ENCODE measurements around the gene NENF. TPM values are rescaled to one million over a fixed set of nuclear protein-coding genes. Genes with fewer than 3 reads are reported as not detected.

NENF gene
- total RNA-seq, 1 donor from 2014 or later = 35.8 TPM

GRCh38 chr1:212428496-212428895 is 4.2 kb upstream of the NENF start:
- Histone ChIP-seq H3K36me3 (ENCODE audit: control insufficient read depth, insufficient read depth, low read length) (no peaks in the 10 kb centered on the region), H3K27me3 (ENCODE audit: control insufficient read depth, insufficient read depth, low read length) (peaks cover 1% of the 10 kb centered on the region), H3K4me3 (ENCODE audit: low read depth, low read length) (no peak overlapping the region)
- DNase-seq (ENCODE audit: low read depth) = no peak
- no peak for TF ChIP-seq CTCF (IDR thresholded peaks at IDR 0.05; ENCODE audit: insufficient read depth, low read length, poor library complexity, severe bottlenecking)

- Histone ChIP-seq H3K27me3 (ENCODE audit: control insufficient read depth, insufficient read depth, low read length) (no peaks in the 10 kb centered on the region), H3K36me3 (ENCODE audit: control insufficient read depth, insufficient read depth, low read length) (no peaks in the 10 kb centered on the region), H3K4me3 (ENCODE audit: low read depth, low read length) (no peak overlapping the region)
- no peak for TF ChIP-seq CTCF (IDR thresholded peaks at IDR 0.05; ENCODE audit: insufficient read depth, low read length, poor library complexity, severe bottlenecking)
- DNase-seq (ENCODE audit: low read depth) = no peak
Observed at GRCh38 chr1:212430416-212430815, 2.3 kb upstream of the NENF start.

- no peak overlapping the region for H3K4me3 ChIP-seq (ENCODE audit: low read depth, low read length)
- TF ChIP-seq CTCF (IDR thresholded peaks at IDR 0.05; ENCODE audit: insufficient read depth, low read length, poor library complexity, severe bottlenecking) = no peak
- H3K36me3 ChIP-seq (ENCODE audit: control insufficient read depth, insufficient read depth, low read length) = no peaks in the 10 kb centered on the region
- no peak for DNase-seq (ENCODE audit: low read depth)
- H3K27me3 ChIP-seq (ENCODE audit: control insufficient read depth, insufficient read depth, low read length) = no peaks in the 10 kb centered on the region
Observed at GRCh38 chr1:212430955-212431394, 1.7 kb upstream of the NENF start.

- DNase-seq (ENCODE audit: low read depth) = no peak
- Histone ChIP-seq H3K4me3 (ENCODE audit: low read depth, low read length) (no peak overlapping the region), H3K27me3 (ENCODE audit: control insufficient read depth, insufficient read depth, low read length) (no peaks in the 10 kb centered on the region), H3K36me3 (ENCODE audit: control insufficient read depth, insufficient read depth, low read length) (no peaks in the 10 kb centered on the region)
- TF ChIP-seq CTCF (IDR thresholded peaks at IDR 0.05; ENCODE audit: insufficient read depth, low read length, poor library complexity, severe bottlenecking) = no peak
Observed at GRCh38 chr1:212431644-212432043, 1.1 kb upstream of the NENF start.

GRCh38 chr1:212432272-212432660 is 454 bp upstream of the NENF start:
- no peak for DNase-seq (ENCODE audit: low read depth)
- Histone ChIP-seq H3K36me3 (ENCODE audit: control insufficient read depth, insufficient read depth, low read length) (no peaks in the 10 kb centered on the region), H3K4me3 (ENCODE audit: low read depth, low read length) (peak overlapping the region; percentile 46), H3K27me3 (ENCODE audit: control insufficient read depth, insufficient read depth, low read length) (no peaks in the 10 kb centered on the region)
- TF ChIP-seq CTCF (IDR thresholded peaks at IDR 0.05; ENCODE audit: insufficient read depth, low read length, poor library complexity, severe bottlenecking) = no peak

Measured in kidney epithelial cell (primary cell).